HG02610 (cell line): ENCODE measurements around the gene POM121.
"Not testable (repeated sequence)": the region's sequence is repeated elsewhere in the genome, so short reads cannot be mapped to it uniquely, and the experiment has no call there.

Experiments
- ATAC-seq: cut with Tn5 transposase; IDR thresholded peaks from one replicate; pipeline ENCODE4 v1.9.1; 2021; ENCODE audit warnings: mild to moderate bottlenecking, moderate library complexity; ENCODE audit not compliant: unreplicated experiment

Gene POM121

GRCh38 chr7:72990146-72990913, 65.4 kb downstream of the POM121 start:
- not testable (repeated sequence) for ATAC-seq

GRCh38 chr7:72995484-72995883, 70.6 kb downstream of the POM121 start:
- ATAC-seq = not testable (repeated sequence)

GRCh38 chr7:72997447-72997846, 72.6 kb downstream of the POM121 start:
- ATAC-seq = not testable (repeated sequence)

GRCh38 chr7:72997887-72998468, 73.1 kb downstream of the POM121 start:
- not testable (repeated sequence) for ATAC-seq
